22Rv1 (cell line): ENCODE data around the gene NAV2.

Experiments
- H3K27ac ChIP-seq: fragments of 450-650 bp; 2 replicates; pipeline ENCODE4 v1.5.1; 2017
- CTCF ChIP-seq: fragments of 450-650 bp; IDR thresholded peaks from 2 replicates; pipeline ENCODE4 v1.5.1; 2017; ENCODE audit warnings: mild to moderate bottlenecking
- ZFX ChIP-seq: fragments of 450-650 bp; IDR thresholded peaks from 2 replicates; pipeline ENCODE4 v1.6.1; 2017; ENCODE audit warnings: antibody characterized with exemption, borderline replicate concordance

NAV2 gene

GRCh38 chr11:19719960-19720359, 7.3 kb downstream of the NAV2 start:
- no peak for TF ChIP-seq CTCF
- no peak for TF ChIP-seq ZFX
- H3K27ac ChIP-seq = no peak overlapping the region

GRCh38 chr11:19721176-19721575, 8.5 kb downstream of the NAV2 start:
- TF ChIP-seq CTCF = no peak
- TF ChIP-seq ZFX = no peak
- H3K27ac ChIP-seq = no peak overlapping the region

GRCh38 chr11:19722702-19723101, 10.1 kb downstream of the NAV2 start:
- TF ChIP-seq CTCF = no peak
- TF ChIP-seq ZFX = no peak

DNA sequence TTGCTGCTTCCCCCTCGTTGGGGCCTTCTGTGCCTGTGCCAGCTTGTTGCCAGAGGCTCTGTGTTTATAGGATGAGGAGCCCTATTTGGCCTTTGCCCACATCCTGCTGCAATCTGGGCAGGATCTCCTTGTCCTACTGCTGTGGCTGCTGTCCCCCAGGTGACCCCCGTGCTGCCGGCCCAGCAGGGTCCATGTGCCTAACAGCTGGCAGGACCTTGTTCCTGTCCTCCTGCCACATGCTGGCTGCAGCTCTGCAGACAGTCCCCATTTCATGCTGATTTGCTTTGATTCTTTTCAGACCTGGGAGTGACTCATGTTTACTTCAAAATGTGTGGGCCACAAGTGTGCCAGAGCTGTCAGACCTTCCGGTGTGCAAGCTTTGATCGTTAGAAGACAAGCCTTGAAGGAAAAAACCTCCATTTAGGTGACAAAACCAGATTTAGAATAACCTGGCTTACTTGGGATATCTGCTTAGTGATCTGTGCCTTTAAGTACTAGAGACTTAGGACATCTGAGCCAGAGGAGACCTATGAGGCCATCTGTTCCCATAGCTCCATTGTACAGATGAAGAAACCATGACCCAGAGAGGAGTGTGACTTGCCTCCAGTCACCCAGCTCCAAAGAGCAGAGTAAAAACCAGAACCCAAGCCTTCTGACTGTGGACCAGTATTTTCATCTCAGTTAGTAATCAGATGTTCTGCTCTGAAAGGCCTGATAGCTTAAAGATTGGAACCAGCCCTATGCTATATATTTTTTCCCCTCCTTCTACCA, 11.1 kb downstream of the NAV2 start:
- no peak overlapping the region for H3K27ac ChIP-seq
- TF ChIP-seq CTCF (no peak), ZFX (no peak)

More at GRCh38 chr11:19722702-19723101, 10.1 kb downstream of the NAV2 start:
- H3K27ac ChIP-seq = no peak overlapping the region

GRCh38 chr11:19724765-19725164, 12.1 kb downstream of the NAV2 start:
- no peak overlapping the region for H3K27ac ChIP-seq
- TF ChIP-seq CTCF (no peak), ZFX (no peak)

- TF ChIP-seq CTCF (no peak), ZFX (no peak)
- H3K27ac ChIP-seq = no peak overlapping the region
Observed at GRCh38 chr11:19725379-19726079, 12.9 kb downstream of the NAV2 start.

- TF ChIP-seq ZFX = no peak
- no peak for TF ChIP-seq CTCF
- H3K27ac ChIP-seq = no peak overlapping the region
Observed at GRCh38 chr11:19727246-19727645, 14.6 kb downstream of the NAV2 start.
